Thoracic aorta (tissue), 2 donors: Measurements from ENCODE around the gene MATN4. TPM values are rescaled to one million over a fixed set of nuclear protein-coding genes. Genes with fewer than 3 reads are reported as not detected.

Experiments used
- ATAC-seq: fragments of 150-250 bp; one replicate; pipeline ENCODE4 v1.8.0; 2017; ENCODE audit warnings: low read depth; ENCODE audit not compliant: insufficient number of reproducible peaks, low FRiP score
- DNase-seq: peaks from one replicate; pipeline ENCODE4 v3.0.0-alpha.2; 2020; ENCODE audit warnings: low spot score
- H3K27ac ChIP-seq, 2 donors: fragments of 200-600 bp; sonication (generic); 1 replicate in 1 of 2; 2 replicates in 1 of 2; pipeline ENCODE4 v1.5.1; 2016; ENCODE audit warnings: mild to moderate bottlenecking in 2 of 2, moderate library complexity in 2 of 2
- H3K27me3 ChIP-seq: fragments of 200-600 bp; sonication (generic); replicated peaks from 2 replicates; pipeline ENCODE4 v1.6.0; 2016; ENCODE audit warnings: mild to moderate bottlenecking; ENCODE audit not compliant: insufficient read depth
- H3K36me3 ChIP-seq: fragments of 200-600 bp; sonication (generic); one replicate; pipeline ENCODE4 v1.5.1; 2016
- H3K4me1 ChIP-seq, 2 donors: fragments of 200-600 bp; sonication (generic); 1 replicate in 1 of 2; 2 replicates in 1 of 2; pipeline versions ENCODE4 v1.5.1 to v1.6.0; 2016; ENCODE audit warnings: low read depth in 2 of 2, mild to moderate bottlenecking in 1 of 2; ENCODE audit not compliant: control insufficient read depth in 1 of 2
- H3K4me3 ChIP-seq: fragments of 200-600 bp; sonication (generic); 2 replicates; pipeline ENCODE4 v1.5.1; 2016; ENCODE audit warnings: mild to moderate bottlenecking
- H3K9me3 ChIP-seq: fragments of 200-600 bp; sonication (generic); 2 replicates; pipeline ENCODE4 v1.5.1; 2016
- CTCF ChIP-seq: fragments of 200-600 bp; sonication (generic); IDR thresholded peaks from one replicate; pipeline ENCODE4 v1.5.1; 2019; ENCODE audit warnings: antibody characterized with exemption
- total RNA-seq, 2 donors: library from RNA; depleted of rRNA; stranded (reverse); fragments of >200 nt; gene quantifications; one replicate each; pipeline versions ENCODE4 v1.1.0 to v1.2.3, GENCODE V29; 2016

MATN4 gene
- total RNA-seq, 2 donors from 2014 or later: 0.27 TPM; not detected in 1

GRCh38 chr20:45266977-45267376 is 41.1 kb downstream of the MATN4 start:
- Histone ChIP-seq H3K27ac (no peak overlapping the region), H3K36me3 (no peaks in the 10 kb centered on the region), H3K27me3 (no peaks in the 10 kb centered on the region), H3K4me3 (no peak overlapping the region), H3K9me3 (no peaks in the 10 kb centered on the region), H3K4me1 (no peaks in the 10 kb centered on the region)
- DNase-seq (no peak), ATAC-seq (no peak)
- no peak for TF ChIP-seq CTCF

GRCh38 chr20:45263556-45264266 is 44.4 kb downstream of the MATN4 start:
- Histone ChIP-seq H3K27me3 (no peaks in the 10 kb centered on the region), H3K9me3 (no peaks in the 10 kb centered on the region), H3K27ac (no peak overlapping the region), H3K36me3 (no peaks in the 10 kb centered on the region), H3K4me3 (no peak overlapping the region), H3K4me1 (no peaks in the 10 kb centered on the region)
- no peak for DNase-seq
- ATAC-seq: no peak
- TF ChIP-seq CTCF: no peak

- DNase-seq (no peak), ATAC-seq (no peak)
- Histone ChIP-seq H3K36me3 (no peaks in the 10 kb centered on the region), H3K27me3 (no peaks in the 10 kb centered on the region), H3K9me3 (no peaks in the 10 kb centered on the region), H3K4me1 (peaks cover 0 to 2% of the 10 kb centered on the region in 2 donors), H3K27ac (no peak overlapping the region), H3K4me3 (no peak overlapping the region)
- no peak for TF ChIP-seq CTCF
These were observed 49.4 kb downstream of the MATN4 start for GRCh38 chr20:45258664-45259063.

DNA sequence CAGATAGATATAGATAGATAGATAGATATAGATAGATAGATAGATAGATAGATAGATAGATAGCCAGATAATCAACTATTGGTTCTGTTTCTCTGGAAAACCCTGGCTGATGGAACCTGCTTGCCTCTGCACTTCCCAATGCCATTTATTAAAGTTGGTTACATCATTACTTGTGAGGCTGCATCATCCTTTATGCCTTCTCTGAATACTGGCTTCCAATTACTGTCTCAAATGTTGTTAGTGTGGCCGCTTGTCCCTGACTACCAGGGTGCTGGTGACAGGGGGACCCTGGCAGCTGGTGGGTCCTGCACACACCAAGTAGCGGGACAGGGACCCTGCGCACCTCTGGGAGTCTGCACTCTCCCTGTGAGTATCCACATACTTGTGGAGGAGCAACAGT is 49.8 kb downstream of the MATN4 start:
- Histone ChIP-seq H3K4me1 (peaks cover 0 to 2% of the 10 kb centered on the region in 2 donors), H3K27ac (no peak overlapping the region), H3K9me3 (no peaks in the 10 kb centered on the region), H3K4me3 (no peak overlapping the region), H3K27me3 (no peaks in the 10 kb centered on the region), H3K36me3 (no peaks in the 10 kb centered on the region)
- ATAC-seq (no peak), DNase-seq (no peak)
- TF ChIP-seq CTCF: no peak

DNA sequence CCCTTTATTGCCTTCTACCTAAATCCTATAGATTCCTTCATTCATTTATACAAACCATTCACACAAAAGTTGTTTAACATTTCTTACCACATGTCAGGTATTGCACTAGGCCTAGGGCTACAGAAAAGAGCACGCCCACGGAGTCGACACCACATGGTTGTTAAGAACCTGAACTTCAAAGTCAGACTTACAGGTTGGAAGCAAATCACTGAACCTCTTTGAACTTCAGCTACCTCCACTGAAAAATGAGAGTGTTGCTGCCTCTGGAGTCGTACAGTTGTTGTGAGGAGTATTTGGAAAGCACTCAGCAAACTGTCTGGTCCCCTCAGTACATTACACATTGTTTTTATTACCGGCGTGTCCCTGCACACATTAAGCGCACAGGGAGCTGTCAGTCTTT is 50.4 kb downstream of the MATN4 start:
- no peak for DNase-seq
- no peak for ATAC-seq
- no peak for TF ChIP-seq CTCF

More for the DNA sequence above, 50.4 kb downstream of the MATN4 start:
- no peaks in the 10 kb centered on the region for H3K27me3 ChIP-seq
- no peaks in the 10 kb centered on the region for H3K36me3 ChIP-seq
- H3K4me3 ChIP-seq: no peak overlapping the region
- H3K4me1 ChIP-seq: peaks cover 0 to 2% of the 10 kb centered on the region in 2 donors
- H3K27ac ChIP-seq: no peak overlapping the region
- no peaks in the 10 kb centered on the region for H3K9me3 ChIP-seq
